HG03039 (cell line): ENCODE measurements around the gene PRKG1.
"Not testable (repeated sequence)": the region's sequence is repeated elsewhere in the genome, so short reads cannot be mapped to it uniquely, and the experiment has no call there.

Experiments
- ATAC-seq: cut with Tn5 transposase; IDR thresholded peaks from one replicate; pipeline ENCODE4 v1.9.1; 2021; ENCODE audit warnings: mild to moderate bottlenecking, moderate library complexity; ENCODE audit not compliant: unreplicated experiment

Gene PRKG1

GRCh38 chr10:51367694-51368093, 293.4 kb downstream of the PRKG1 start:
- no peak for ATAC-seq

GRCh38 chr10:51368943-51369342, 294.7 kb downstream of the PRKG1 start:
- ATAC-seq = no peak

GRCh38 chr10:51369903-51370302, 295.6 kb downstream of the PRKG1 start:
- ATAC-seq = no peak

GRCh38 chr10:51371743-51372142, 297.5 kb downstream of the PRKG1 start:
- no peak for ATAC-seq

- no peak for ATAC-seq
These were observed 301.5 kb downstream of the PRKG1 start for GRCh38 chr10:51375790-51376189.

- no peak for ATAC-seq
These were observed 303.0 kb downstream of the PRKG1 start for GRCh38 chr10:51377070-51377931.

- no peak for ATAC-seq
These were observed 303.8 kb downstream of the PRKG1 start for GRCh38 chr10:51377932-51378599.

- ATAC-seq = no peak
These were observed 307.9 kb downstream of the PRKG1 start for GRCh38 chr10:51382181-51382580.

- ATAC-seq = no peak
These were observed 310.7 kb downstream of the PRKG1 start for GRCh38 chr10:51384971-51385370.

GRCh38 chr10:51386248-51386885, 312.1 kb downstream of the PRKG1 start:
- no peak for ATAC-seq

GRCh38 chr10:51389415-51390321, 315.4 kb downstream of the PRKG1 start:
- ATAC-seq = peak; percentile 88

- not testable (repeated sequence) for ATAC-seq
These were observed 318.7 kb downstream of the PRKG1 start for GRCh38 chr10:51393006-51393405.

GRCh38 chr10:51394039-51394438, 319.8 kb downstream of the PRKG1 start:
- ATAC-seq = no peak

- no peak for ATAC-seq
These were observed 323.0 kb downstream of the PRKG1 start for GRCh38 chr10:51397244-51397643.

GRCh38 chr10:51397695-51398094, 323.4 kb downstream of the PRKG1 start:
- ATAC-seq = no peak

- ATAC-seq = no peak
These were observed 325.6 kb downstream of the PRKG1 start for GRCh38 chr10:51399840-51400239.

GRCh38 chr10:51400392-51401096, 326.3 kb downstream of the PRKG1 start:
- no peak for ATAC-seq

GRCh38 chr10:51403521-51403920, 329.2 kb downstream of the PRKG1 start:
- ATAC-seq = no peak

GRCh38 chr10:51405580-51406351, 331.5 kb downstream of the PRKG1 start:
- ATAC-seq = no peak
